NCI-H345 treated with DMSO at 0.1 percent for 48 hours (cell line): ENCODE results near the gene M1AP.

ENCODE experiments used
- DNase-seq: peaks from one replicate; lab custom pipeline; 2025; ENCODE audit not compliant: unreplicated experiment; lab: John Stamatoyannopoulos, UW

M1AP gene

DNA sequence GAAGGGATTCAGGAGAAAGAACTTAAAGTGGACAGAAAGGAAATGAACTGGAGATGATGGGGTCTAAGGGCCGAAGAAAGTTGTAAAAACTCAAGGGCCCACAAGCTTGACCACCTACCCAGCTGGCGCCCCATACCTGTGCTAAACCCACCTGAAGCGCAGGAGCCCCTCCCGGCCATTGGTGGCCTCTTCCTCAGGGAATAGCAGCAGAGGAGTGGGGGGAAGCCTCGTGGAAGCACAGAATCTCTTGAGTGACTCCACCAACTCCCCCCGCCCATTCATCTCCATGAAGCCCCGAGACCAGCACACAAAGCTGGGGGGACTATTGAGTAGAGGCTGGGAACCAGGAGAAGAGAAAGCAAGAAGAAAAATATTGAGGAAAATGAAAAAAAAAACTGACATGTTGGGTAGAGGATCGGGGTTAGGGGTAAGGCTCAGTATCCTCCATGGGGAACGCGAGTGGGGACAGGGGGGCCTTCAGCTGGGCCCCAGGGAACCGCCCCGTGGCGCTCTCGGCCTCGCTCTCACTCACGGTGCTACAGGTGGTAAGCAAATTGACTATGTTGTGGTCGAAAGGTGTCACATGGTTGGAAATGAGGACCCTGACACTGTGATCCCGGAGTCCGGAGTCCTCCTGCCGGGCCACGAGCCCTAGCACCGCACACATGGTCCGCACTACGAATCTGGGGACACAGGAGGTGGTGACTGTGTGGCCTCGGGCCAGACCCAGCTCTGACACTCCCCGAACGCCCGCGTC, 119.4 kb downstream of the M1AP start:
- DNase-seq, result no peak

DNA sequence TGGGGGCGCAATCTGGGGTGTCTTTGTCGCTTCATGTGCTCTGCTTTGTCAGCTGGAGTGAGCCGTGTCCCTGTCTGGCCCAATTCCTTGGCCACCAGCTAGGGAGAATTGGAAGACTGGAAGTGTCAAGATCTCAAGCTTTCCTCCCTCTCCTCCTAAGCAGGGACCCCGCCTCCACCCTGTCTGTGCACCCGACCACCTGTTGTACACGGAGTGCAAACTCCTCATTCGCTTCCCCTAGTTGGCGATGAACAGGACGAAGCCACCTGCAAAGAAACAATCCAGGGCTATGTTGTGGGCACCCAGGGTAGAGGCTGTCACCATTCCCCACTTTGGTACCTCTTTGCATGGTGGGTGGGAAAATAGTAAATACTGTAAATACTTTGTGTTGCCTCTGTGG, 120.4 kb downstream of the M1AP start:
- no peak for DNase-seq

- DNase-seq, result no peak
Observed at GRCh38 chr2:74526649-74527230, 121.4 kb downstream of the M1AP start.

DNA sequence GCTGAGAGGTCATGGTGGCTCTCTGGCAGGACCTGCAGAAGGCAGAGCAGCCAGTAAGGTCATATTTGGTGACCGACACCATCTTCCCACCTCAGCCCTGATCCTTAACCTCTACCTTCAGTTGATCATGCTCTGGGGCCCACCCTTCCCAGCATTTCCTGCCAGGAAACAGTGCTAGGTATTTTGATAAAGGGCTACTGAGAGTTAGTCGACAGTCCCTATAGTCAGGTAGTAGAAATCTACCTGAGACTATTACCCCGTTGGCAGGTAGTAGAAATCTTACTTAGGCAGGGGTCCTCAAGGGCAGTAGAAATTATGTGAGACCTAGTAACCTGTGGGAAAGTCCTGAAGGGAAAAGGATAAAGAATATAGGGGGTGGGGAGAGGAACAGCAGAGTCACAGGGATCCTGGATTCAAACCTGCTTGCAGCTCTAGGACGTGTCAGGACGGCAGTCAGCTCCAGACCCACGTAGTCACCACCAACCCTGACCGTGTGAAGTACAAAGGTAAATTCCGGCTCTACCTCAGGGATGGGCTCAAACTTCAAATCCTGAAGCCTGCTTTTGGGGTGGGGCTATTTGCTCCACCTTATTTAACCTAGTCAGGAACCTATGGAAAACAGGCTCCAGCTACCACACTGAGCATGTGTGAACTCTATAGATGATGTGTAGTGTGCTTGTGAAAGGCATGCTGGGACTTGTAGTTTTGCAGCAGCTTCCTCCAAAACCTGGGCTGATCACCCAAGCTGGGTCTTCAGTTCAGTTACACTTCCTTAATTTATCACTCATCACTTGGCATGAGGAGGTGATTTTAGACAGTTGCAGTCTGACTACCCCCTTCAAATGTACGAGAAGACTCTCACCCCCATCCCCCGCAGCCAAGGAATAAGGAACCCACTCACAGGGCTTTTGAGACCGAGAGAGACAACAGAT, 122.1 kb downstream of the M1AP start, which contains the start of gene DQX1:
Gene DQX1, minus strand, starts transcription at position 515 of the 932 bp plus-strand sequence. Its CDS starts 502 bp downstream, at position 13.
- DNase-seq, result no peak

- no peak for DNase-seq
Observed at GRCh38 chr2:74524955-74525716, 123.0 kb downstream of the M1AP start.

- no peak for DNase-seq
Observed at GRCh38 chr2:74524005-74524404, 124.1 kb downstream of the M1AP start.

DNA sequence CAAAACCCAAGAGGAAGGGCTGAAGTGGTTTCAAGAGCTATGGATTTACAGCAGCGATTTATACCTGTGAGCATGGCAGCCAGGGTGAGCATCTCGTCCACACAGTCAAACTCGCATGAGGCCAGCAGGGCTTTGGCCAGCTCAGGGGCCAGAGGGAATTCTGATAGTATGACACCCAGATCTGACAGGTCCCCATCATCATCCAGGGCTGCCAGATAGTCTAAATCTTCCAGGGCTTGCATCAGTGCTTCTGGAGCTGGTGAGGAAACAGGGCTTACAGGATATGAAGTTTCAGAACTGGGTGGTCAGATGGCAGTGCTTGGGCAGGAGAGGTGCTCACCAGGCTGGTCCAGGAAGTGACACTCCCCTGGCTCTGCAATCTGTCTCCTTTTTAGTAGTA, 125.6 kb downstream of the M1AP start:
- no peak for DNase-seq

GRCh38 chr2:74516650-74517049, 131.5 kb downstream of the M1AP start:
- DNase-seq, result no peak

- no peak for DNase-seq
Observed at GRCh38 chr2:74515981-74516633, 132.0 kb downstream of the M1AP start.

- no peak for DNase-seq
Observed at GRCh38 chr2:74515271-74515980, 132.7 kb downstream of the M1AP start.

- DNase-seq, result no peak
Observed at GRCh38 chr2:74514368-74515270, 133.5 kb downstream of the M1AP start, which contains the start of gene TLX2. Gene TLX2, plus strand, starts transcription at chr2:74514450. Its CDS starts 357 bp downstream, at chr2:74514807.

- no peak for DNase-seq
Observed at GRCh38 chr2:74513605-74514367, 134.3 kb downstream of the M1AP start.

DNA sequence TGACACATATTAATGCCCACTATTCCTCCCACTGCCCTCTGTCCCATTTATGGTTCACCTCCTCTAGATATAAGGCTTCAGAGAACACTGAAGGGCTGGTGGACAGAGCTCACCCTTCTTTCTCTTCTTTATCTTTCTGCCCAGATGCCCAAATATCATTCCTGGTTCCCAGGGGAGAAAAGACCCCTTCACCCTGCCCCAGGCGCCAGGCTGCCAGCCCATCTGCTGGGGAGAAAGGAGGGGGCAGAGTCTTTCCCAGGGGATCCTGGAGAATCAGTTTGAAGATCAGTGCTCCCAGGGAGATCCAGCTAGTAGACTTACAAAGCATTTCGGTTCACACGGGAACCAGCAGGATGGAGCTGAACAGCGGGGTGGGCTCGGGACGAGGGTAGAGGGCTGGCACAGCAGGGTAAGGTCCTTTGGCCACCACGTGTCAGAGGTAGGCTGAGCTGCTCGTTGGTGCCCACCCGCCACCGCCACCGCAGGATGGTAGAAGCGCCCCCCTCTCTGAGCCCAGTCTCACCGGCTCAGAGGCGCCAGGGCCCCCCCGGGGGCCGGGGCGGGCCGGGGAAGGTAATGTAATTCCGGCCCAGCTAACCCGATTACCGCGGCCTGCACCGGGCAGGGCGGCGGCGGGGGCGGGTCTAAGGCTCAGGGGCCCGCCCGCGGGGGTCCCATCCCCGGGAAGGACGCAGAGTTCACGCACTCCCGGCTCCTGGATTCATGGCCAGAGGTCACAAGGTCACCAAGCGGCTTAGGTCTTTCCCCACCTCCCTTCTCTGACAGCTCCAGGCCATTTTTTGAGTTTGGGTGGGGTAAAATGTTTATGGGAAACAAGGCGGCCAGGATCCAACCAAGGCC, 135.2 kb downstream of the M1AP start:
- no peak for DNase-seq

DNA sequence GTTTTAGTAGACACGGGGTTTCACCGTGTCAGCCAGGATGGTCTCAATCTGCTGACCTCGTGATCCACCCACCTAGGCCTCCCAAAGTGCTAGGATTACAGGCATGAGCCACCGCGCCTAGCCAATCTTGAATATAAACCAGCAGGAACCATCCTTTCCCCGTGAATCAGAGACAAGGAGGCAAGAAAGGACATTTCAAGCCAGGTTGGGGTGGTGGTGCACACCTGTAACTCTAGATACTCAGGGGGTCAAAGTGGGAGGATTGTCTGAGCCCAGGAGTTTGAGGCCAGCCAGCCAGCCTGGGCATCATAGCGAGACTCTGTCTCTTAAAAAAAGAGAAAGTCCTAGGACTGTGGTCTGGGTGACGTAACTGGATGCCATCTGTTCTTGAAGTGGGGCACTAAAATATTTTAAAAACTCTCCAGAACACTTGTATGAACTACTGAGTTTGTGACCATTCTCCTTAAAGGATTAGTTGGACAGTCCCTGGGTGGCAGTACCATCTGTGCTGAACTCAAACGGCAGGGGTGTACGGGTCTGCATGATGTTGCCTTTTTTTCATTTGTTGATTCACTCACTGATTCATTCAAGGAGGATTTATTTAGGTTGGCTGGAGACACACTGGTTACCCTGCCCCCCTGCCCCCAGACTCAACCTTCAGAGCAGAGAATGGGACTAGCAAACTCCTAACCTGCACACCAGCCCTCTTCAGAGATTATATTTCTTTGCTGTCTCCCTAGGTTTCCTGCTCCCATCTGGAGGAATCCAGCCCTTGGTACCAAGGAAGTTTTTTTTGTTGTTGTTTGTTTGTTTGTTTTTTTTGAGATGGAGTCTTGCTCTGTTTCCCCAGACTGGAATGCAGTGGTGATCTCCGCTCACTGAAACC, 136.8 kb downstream of the M1AP start:
- DNase-seq, result no peak

DNA sequence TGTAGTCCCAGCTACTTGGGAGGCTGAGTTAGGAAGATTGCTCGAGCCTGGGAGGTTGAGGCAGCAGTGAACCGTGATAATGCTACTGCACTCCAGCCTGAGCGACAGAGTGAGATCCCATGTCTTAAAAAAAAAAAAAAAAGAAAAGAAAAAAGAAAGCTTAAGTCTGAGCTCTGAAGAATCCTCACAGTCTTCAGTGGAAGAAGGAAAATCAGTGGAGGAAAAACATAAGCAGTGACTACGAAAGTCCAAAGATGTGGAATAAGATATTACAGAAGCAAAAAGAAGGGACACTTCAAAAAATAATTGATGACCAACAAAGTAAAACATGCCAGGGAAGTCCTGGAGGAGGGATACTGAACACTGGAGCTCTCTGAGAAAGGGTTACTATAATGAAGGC, 137.9 kb downstream of the M1AP start:
- DNase-seq, result no peak

DNA sequence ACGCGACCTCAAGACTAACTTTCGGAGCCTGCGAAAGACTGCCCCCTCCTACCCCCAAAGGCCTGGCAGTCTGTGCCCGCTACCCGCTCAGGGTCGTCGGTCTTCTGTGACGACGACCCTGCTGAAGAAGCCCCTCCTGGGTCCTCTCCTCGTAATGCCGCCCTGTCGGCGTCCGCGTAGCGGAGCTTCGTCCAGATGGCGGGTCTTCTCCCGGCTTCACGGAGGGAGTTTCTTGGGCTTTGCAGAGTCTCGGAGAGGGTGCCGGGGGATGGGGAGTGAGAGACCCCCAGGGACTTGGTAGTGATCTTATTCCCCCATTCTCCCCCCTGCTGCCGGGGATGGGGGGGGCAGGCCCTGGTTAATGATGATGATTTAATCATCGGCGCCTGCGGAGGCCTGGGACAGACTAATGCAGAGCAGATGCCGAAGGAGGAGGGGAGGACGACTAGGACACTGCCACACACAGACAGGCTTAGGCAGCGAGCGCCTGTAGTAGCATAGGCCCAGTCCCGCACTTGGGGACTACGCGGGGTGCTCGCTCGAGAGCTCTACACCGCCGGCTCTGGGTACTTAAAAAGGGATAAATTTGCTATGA, 140.1 kb downstream of the M1AP start:
- DNase-seq, result no peak
